ENCODE results near the gene FFAR4. TPM values are rescaled to one million over a fixed set of nuclear protein-coding genes. Genes with fewer than 3 reads are reported as not detected.

Gene FFAR4
- total RNA-seq, 6 experiments from 2014 or later: 0.07 to 0.27 (median 0.19) TPM

- Histone ChIP-seq H3K4me1 (no peaks in the 10 kb centered on the region), H3K36me3 (no peaks in the 10 kb centered on the region), H3K27ac (no peak overlapping the region), H3K27me3 (no peaks in the 10 kb centered on the region), H3K4me3 (no peak overlapping the region), H3K9me3 (no peaks in the 10 kb centered on the region)
- 51% methylated on average over 10 of the region's 10 CpGs for WGBS (ENCODE audit: insufficient coverage, low coverage, low lambda C conversion rate, missing lambda C conversion rate)
- TF ChIP-seq POLR2A (IDR thresholded peaks at IDR 0.05): no peak
- TF ChIP-seq CTCF (IDR thresholded peaks at IDR 0.05): no peak
- ATAC-seq: peak; percentile 44 to 71 (median 64)
- intact Hi-C loops (cut with DNase I): no loop called here
- peak in 1 of 3 donors; percentile 40 for DNase-seq
Measured at GRCh38 chr10:93573051-93573909, 6.8 kb downstream of the FFAR4 start.

GRCh38 chr10:93573924-93574323, 7.5 kb downstream of the FFAR4 start:
- TF ChIP-seq POLR2A (IDR thresholded peaks at IDR 0.05) (no peak), CTCF (IDR thresholded peaks at IDR 0.05) (no peak)
- ATAC-seq: no peak
- no peak overlapping the region for H3K27ac ChIP-seq

GRCh38 chr10:93576888-93577287, 10.4 kb downstream of the FFAR4 start:
- DNase-seq (no peak), ATAC-seq (no peak)
- no peaks in the 10 kb centered on the region for H3K36me3 ChIP-seq
- H3K27me3 ChIP-seq: no peaks in the 10 kb centered on the region
- H3K4me1 ChIP-seq: no peaks in the 10 kb centered on the region
- 58% methylated on average over 2 of the region's 3 CpGs for WGBS (ENCODE audit: insufficient coverage, low coverage, low lambda C conversion rate, missing lambda C conversion rate)
- intact Hi-C loops (cut with DNase I): no loop called here
- no peaks in the 10 kb centered on the region for H3K9me3 ChIP-seq
- H3K27ac ChIP-seq: no peak overlapping the region
- H3K4me3 ChIP-seq: no peak overlapping the region
- TF ChIP-seq POLR2A (IDR thresholded peaks at IDR 0.05) (no peak), CTCF (IDR thresholded peaks at IDR 0.05) (no peak)

More at GRCh38 chr10:93573924-93574323, 7.5 kb downstream of the FFAR4 start:
- no peaks in the 10 kb centered on the region for H3K4me1 ChIP-seq
- DNase-seq: no peak
- H3K9me3 ChIP-seq: no peaks in the 10 kb centered on the region
- no peak overlapping the region for H3K4me3 ChIP-seq
- intact Hi-C loops (cut with DNase I): no loop called here
- 57% methylated on average over 3 of the region's 3 CpGs for WGBS (ENCODE audit: insufficient coverage, low coverage, low lambda C conversion rate, missing lambda C conversion rate)
- H3K27me3 ChIP-seq: no peaks in the 10 kb centered on the region
- no peaks in the 10 kb centered on the region for H3K36me3 ChIP-seq

GRCh38 chr10:93577565-93577964, 11.1 kb downstream of the FFAR4 start:
- Histone ChIP-seq H3K4me3 (no peak overlapping the region), H3K27ac (no peak overlapping the region), H3K27me3 (no peaks in the 10 kb centered on the region), H3K36me3 (no peaks in the 10 kb centered on the region), H3K9me3 (no peaks in the 10 kb centered on the region), H3K4me1 (no peaks in the 10 kb centered on the region)
- no peak for ATAC-seq
- DNase-seq: no peak
- TF ChIP-seq CTCF (IDR thresholded peaks at IDR 0.05): no peak
- TF ChIP-seq POLR2A (IDR thresholded peaks at IDR 0.05): no peak
- WGBS (ENCODE audit: insufficient coverage, low coverage, low lambda C conversion rate, missing lambda C conversion rate): 74% methylated on average over 3 of the region's 3 CpGs
- intact Hi-C loops (cut with DNase I): no loop called here
